CD4-positive, alpha-beta T cell (primary cell): ENCODE measurements around the gene CSNK1A1L. TPM values are rescaled to one million over a fixed set of nuclear protein-coding genes. Genes with fewer than 3 reads are reported as not detected.
"Not testable (repeated sequence)": the region's sequence is repeated elsewhere in the genome, so short reads cannot be mapped to it uniquely, and the experiment has no call there.

Experiments used
- ATAC-seq: fragments of 200-7000 bp; cut with Tn5 transposase; one replicate; pipeline ENCODE4 v1.10.0; 2022; ENCODE audit warnings: mild to moderate bottlenecking; ENCODE audit not compliant: poor library complexity
- CTCF ChIA-PET: fragments of 350-600 bp; sonication (Branson Sonifier 250); formaldehyde crosslinking; loops from one replicate; lab custom pipeline; 2021; ENCODE audit warnings: antibody characterized with exemption, inconsistent platforms; lab: Charles Lee
- POLR2A ChIA-PET: fragments of 350-600 bp; sonication (Branson Sonifier 250); formaldehyde crosslinking; loops from one replicate; lab custom pipeline; 2021; ENCODE audit warnings: antibody characterized with exemption, inconsistent platforms; lab: Charles Lee
- DNase-seq, 14 experiments: peaks; one replicate each; pipeline ENCODE4 v3.0.0-alpha.2; 2013 to 2020; ENCODE audit warnings: mixed read lengths in 2 of 14
- H3K27ac ChIP-seq, 2 donors: one replicate each; pipeline versions ENCODE4 v1.5.1 to v1.7.0; 2013; ENCODE audit warnings: low read length in 2 of 2, low read depth in 1 of 2, mild to moderate bottlenecking in 1 of 2
- H3K27me3 ChIP-seq, 2 experiments: 1 replicate in 1 of 2; 2 replicates in 1 of 2; pipeline versions ENCODE4 v1.6.1 to v1.7.0; 2013; ENCODE audit warnings: low read length in 2 of 2, control low read depth in 1 of 2, mild to moderate bottlenecking in 1 of 2, moderate library complexity in 1 of 2; ENCODE audit not compliant: insufficient read depth in 2 of 2, control insufficient read depth in 1 of 2
- H3K36me3 ChIP-seq: one replicate; pipeline ENCODE4 v1.6.1; 2013; ENCODE audit warnings: low read length, control low read depth; ENCODE audit not compliant: insufficient read depth
- H3K4me1 ChIP-seq: one replicate; pipeline ENCODE4 v1.6.1; 2013; ENCODE audit warnings: low read length, control low read depth; ENCODE audit not compliant: insufficient read depth
- H3K4me3 ChIP-seq: one replicate; pipeline ENCODE4 v1.5.1; 2013; ENCODE audit warnings: mild to moderate bottlenecking, low read length, moderate library complexity
- H3K9me3 ChIP-seq, 2 experiments: 1 replicate in 1 of 2; 2 replicates in 1 of 2; pipeline versions ENCODE4 v1.6.1 to v1.7.0; 2013; ENCODE audit warnings: low read length in 2 of 2, mild to moderate bottlenecking in 2 of 2, control low read depth in 1 of 2, moderate library complexity in 1 of 2; ENCODE audit not compliant: control insufficient read depth in 1 of 2, insufficient read depth in 1 of 2
- H3K27ac Mint-ChIP-seq: one replicate; pipeline ENCODE4 v1.8.0; 2020; ENCODE audit warnings: mixed read lengths
- H3K27me3 Mint-ChIP-seq: one replicate; pipeline ENCODE4 v1.8.0; 2021; ENCODE audit warnings: mixed read lengths
- H3K36me3 Mint-ChIP-seq: one replicate; pipeline ENCODE4 v1.8.0; 2021; ENCODE audit warnings: low read depth, mixed read lengths
- H3K4me1 Mint-ChIP-seq: one replicate; pipeline ENCODE4 v1.8.0; 2021; ENCODE audit warnings: low read depth, mixed read lengths
- H3K4me3 Mint-ChIP-seq: one replicate; pipeline ENCODE4 v1.8.0; 2020; ENCODE audit warnings: mild to moderate bottlenecking, mixed read lengths
- H3K9me3 Mint-ChIP-seq: one replicate; pipeline ENCODE4 v1.8.0; 2020; ENCODE audit warnings: mixed read lengths
- intact Hi-C, 2 experiments: fragments of 100-400 bp; cut with DNase I in 1 of 2; cut with micrococcal nuclease in 1 of 2; formaldehyde crosslinking; loops; one replicate each; pipeline versions ENCODE4 v1.15.1 to v1.9.0; 2023 to 2025; cut with DNase I, micrococcal nuclease
- total RNA-seq, 174 experiments: library from RNA in 2 of 174; stranded (reverse) in 2 of 174; gene quantifications; one replicate each; pipeline ENCODE4 v1.2.3 and lab custom pipeline; 2021 to 2026
- TF ChIP-seq, protein P1 (sequence below): fragments of 200-600 bp; IDR thresholded peaks from one replicate; pipeline ENCODE4 v1.8.0; 2022; ENCODE audit warnings: antibody characterized with exemption, mild to moderate bottlenecking

Gene CSNK1A1L
- total RNA-seq, 2 experiments from 2014 or later, result not detected

DNA sequence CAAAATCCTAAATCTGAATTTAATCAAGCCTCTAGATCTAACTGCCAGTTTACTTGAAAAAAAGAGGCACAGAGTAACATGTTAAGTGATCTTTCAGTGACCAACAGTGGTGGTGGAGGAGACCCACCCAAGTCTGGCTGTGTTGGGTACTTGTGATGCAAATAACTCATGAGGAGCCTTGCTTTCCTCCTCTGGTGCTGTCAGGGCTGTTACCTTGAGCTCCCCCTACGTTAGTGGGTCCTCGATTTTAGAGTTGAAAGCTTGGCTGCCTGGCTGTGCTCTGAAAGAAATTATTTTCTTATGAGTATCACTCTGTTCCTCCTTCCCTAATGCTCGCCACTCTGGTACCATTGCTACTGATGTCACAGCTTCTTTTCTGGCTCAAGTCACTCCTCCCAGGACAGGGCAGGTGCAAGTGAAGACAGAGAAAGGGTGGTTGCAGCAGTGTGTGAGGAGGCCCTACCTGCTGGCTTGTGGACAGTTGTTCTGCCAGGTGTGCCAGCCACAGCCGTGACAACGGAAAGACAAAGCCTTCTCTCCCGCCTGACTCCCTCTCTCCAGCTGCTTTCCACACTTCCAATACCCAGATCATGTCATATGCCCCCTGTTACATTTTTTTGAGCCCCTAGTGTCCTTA, 39.5 kb downstream of the CSNK1A1L start:
- no peaks in the 10 kb centered on the region for H3K4me1 Mint-ChIP-seq
- no peaks in the 10 kb centered on the region for H3K36me3 Mint-ChIP-seq
- H3K4me3 ChIP-seq, result no peak overlapping the region
- CTCF ChIA-PET, result no interaction called here
- no peaks in the 10 kb centered on the region for H3K9me3 ChIP-seq
- H3K36me3 ChIP-seq, result no peaks in the 10 kb centered on the region
- intact Hi-C loops, result loop anchor here in 1 of 2 experiments (5.0 kb wide), 1 partner anchor 644 kb away; no protein-coding TSS in a partner anchor
- H3K27ac Mint-ChIP-seq, result no peak overlapping the region
- no peak for DNase-seq
- ATAC-seq, result no peak
- H3K27ac ChIP-seq, result no peak overlapping the region
- H3K27me3 Mint-ChIP-seq, result peaks cover 8% of the 10 kb centered on the region
- POLR2A ChIA-PET, result no interaction called here
- TF ChIP-seq, protein P1, sequence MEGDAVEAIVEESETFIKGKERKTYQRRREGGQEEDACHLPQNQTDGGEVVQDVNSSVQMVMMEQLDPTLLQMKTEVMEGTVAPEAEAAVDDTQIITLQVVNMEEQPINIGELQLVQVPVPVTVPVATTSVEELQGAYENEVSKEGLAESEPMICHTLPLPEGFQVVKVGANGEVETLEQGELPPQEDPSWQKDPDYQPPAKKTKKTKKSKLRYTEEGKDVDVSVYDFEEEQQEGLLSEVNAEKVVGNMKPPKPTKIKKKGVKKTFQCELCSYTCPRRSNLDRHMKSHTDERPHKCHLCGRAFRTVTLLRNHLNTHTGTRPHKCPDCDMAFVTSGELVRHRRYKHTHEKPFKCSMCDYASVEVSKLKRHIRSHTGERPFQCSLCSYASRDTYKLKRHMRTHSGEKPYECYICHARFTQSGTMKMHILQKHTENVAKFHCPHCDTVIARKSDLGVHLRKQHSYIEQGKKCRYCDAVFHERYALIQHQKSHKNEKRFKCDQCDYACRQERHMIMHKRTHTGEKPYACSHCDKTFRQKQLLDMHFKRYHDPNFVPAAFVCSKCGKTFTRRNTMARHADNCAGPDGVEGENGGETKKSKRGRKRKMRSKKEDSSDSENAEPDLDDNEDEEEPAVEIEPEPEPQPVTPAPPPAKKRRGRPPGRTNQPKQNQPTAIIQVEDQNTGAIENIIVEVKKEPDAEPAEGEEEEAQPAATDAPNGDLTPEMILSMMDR, result no peak
- no peaks in the 10 kb centered on the region for H3K4me1 ChIP-seq
- no peaks in the 10 kb centered on the region for H3K27me3 ChIP-seq
- H3K9me3 Mint-ChIP-seq, result no peaks in the 10 kb centered on the region
- no peak overlapping the region for H3K4me3 Mint-ChIP-seq

DNA sequence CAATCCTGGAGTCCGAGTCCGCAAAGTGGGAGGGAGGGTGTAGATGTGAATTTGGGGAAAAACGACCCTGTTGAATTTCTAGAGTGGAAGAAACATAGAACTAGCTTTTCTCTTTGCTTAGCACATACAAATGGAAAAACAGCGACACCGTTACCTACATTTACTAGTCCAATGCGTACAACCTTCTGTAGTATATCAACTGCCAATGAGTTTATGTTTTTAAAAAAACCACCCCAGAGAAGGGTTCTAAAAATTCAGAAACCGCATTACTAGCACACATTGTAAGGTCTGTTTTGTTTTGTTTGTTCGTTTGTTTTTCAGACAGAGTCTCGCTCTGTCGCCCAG, 45.6 kb downstream of the CSNK1A1L start:
- H3K27me3 Mint-ChIP-seq, result no peaks in the 10 kb centered on the region
- peak overlapping the region; percentile 99 for H3K27ac Mint-ChIP-seq
- no peaks in the 10 kb centered on the region for H3K27me3 ChIP-seq
- H3K27ac ChIP-seq, result peak overlapping the region; percentile 69 to 93
- ChIA-PET POLR2A (interaction anchor here (0.8 to 2.8 kb wide), 4 partner anchors 10 to 241 kb away, joined by 3 to 51 read pairs (median 4); partner anchors contain the start of genes ALG5 and EXOSC8), CTCF (interaction anchor here (1.1 to 2.5 kb wide), 2 partner anchors 59 to 61 kb away, joined by 4 to 8 read pairs; partner anchors contain the start of genes ALG5 and EXOSC8)
- DNase-seq (no peak), ATAC-seq (peak; percentile 28)
- TF ChIP-seq, protein P1, result no peak
- peak overlapping the region; percentile 96 for H3K4me3 ChIP-seq
- peak overlapping the region; percentile 95 for H3K4me3 Mint-ChIP-seq
- intact Hi-C loops, result loop anchor here (2.0 to 10.0 kb wide), 7 partner anchors 59 to 1975 kb away; partner anchors contain the start of genes EXOSC8 (in 1 of the 2), NHLRC3 (in 1 of the 2), PROSER1 (in 1 of the 2) and RFXAP (in 1 of the 2)
- H3K9me3 ChIP-seq, result no peaks in the 10 kb centered on the region
- H3K9me3 Mint-ChIP-seq, result no peaks in the 10 kb centered on the region
- H3K4me1 Mint-ChIP-seq, result peaks cover 37% of the 10 kb centered on the region
- H3K36me3 Mint-ChIP-seq, result peaks cover 34% of the 10 kb centered on the region
- peaks cover 16% of the 10 kb centered on the region for H3K4me1 ChIP-seq
- H3K36me3 ChIP-seq, result peaks cover 4% of the 10 kb centered on the region

DNA sequence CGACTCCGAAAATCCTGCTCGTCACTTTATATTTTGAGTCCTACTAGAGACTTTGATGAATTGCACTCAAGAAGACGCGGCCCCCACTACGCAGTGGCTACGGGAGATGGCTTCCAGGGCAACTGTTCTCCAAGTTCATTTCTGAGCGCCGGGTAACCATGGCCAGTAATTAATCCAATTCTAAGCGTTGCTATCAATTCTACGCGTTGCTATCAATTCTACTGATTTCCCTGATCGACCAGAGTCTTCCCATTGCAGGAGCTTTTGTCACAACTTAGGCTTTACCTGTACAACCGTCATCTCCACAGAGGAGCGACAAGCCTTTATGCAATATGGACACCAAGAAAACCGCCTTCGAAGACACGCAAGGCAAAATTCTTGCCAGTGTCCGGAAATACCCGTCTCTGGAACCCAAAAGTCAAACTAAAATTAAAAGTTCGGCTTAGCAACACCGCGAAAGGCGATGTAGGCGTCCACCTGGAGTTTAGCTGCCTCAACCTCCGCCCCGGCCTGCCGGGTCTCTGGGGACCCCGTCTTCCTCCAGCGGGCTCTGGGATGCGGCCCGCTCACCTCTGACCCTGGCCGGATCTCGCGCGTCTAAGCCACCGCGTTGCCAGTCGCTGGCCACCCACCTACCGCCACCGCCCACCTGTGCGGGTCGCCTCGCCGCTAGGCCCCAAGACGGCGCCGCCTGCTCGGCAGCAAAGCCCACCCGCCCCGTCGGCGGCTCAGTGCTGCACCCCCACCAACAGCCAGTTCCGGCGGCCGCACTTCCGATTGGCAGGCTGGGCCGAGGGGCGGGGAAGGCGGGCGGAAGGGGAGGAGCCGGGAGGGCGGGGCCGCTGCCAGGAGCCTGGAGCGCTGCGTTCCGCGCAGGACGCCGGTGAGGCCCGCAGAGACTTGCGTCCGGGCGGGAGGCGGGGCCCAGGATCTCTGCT, 46.3 kb downstream of the CSNK1A1L start, which contains the start of gene SUPT20H:
TSS of gene SUPT20H (minus strand) at position 779 of the 938 bp plus-strand sequence. CDS start 8,198 bp downstream, outside the sequence.
- Histone ChIP-seq H3K36me3 (peaks cover 4% of the 10 kb centered on the region), H3K27me3 (no peaks in the 10 kb centered on the region), H3K4me1 (peaks cover 16% of the 10 kb centered on the region), H3K9me3 (no peaks in the 10 kb centered on the region), H3K27ac (peak within 1 kb of the TSS; percentile 93), H3K4me3 (peak within 1 kb of the TSS; percentile 96)
- Mint-ChIP-seq H3K4me3 (peak within 1 kb of the TSS; percentile 95), H3K27me3 (no peaks in the 10 kb centered on the region), H3K27ac (peak within 1 kb of the TSS; percentile 99), H3K4me1 (peaks cover 43% of the 10 kb centered on the region), H3K36me3 (peaks cover 36% of the 10 kb centered on the region), H3K9me3 (no peaks in the 10 kb centered on the region)
- ChIA-PET CTCF (interaction anchor here (2.5 kb wide), 1 partner anchor 59 kb away, joined by 8 read pairs; the partner anchor contains the start of gene EXOSC8), POLR2A (interaction anchor here (1.0 to 2.8 kb wide), 5 partner anchors 11 to 1290 kb away, joined by 3 to 51 read pairs (median 5); partner anchors contain the start of genes ALG5, EXOSC8 and UFM1)
- peak; percentile 89 to 96 (median 94) for DNase-seq
- intact Hi-C loops, result loop anchor here (2.0 to 10.0 kb wide), 4 partner anchors 58 to 1976 kb away; partner anchors contain the start of genes EXOSC8 (in 1 of the 2), NHLRC3 (in 1 of the 2) and PROSER1 (in 1 of the 2)
- TF ChIP-seq, protein P1, result no peak
- ATAC-seq, result peak; percentile 91

DNA sequence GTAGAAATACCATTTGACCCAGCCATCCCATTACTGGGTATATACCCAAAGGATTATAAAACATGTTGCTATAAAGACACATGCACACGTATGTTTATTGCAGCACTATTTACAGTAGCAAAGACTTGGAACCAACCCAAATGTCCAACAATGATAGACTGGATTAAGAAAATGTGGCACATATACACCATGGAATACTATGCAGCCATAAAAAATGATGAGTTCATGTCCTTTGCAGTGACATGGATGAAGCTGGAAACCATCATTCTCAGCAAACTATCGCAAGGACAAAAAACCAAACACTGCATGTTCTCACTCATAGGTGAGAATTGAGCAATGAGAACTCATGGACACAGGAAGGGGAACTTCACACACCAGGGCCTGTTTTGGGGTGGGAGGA, 49.2 kb downstream of the CSNK1A1L start:
- H3K27ac ChIP-seq, H3K9me3 ChIP-seq, CTCF ChIA-PET, H3K27me3 Mint-ChIP-seq, H3K4me3 ChIP-seq, DNase-seq, H3K36me3 ChIP-seq, ATAC-seq, H3K27me3 ChIP-seq, H3K9me3 Mint-ChIP-seq: not testable (repeated sequence)
- intact Hi-C loops, result loop anchor here in 1 of 2 experiments (10.0 kb wide), 2 partner anchors 231 to 1979 kb away; partner anchors contain the start of genes NHLRC3 and PROSER1
- peak overlapping the region; percentile 51 for H3K4me3 Mint-ChIP-seq
- H3K4me1 ChIP-seq, result peaks cover 16% of the 10 kb centered on the region
- H3K36me3 Mint-ChIP-seq, result peaks cover 62% of the 10 kb centered on the region
- peak overlapping the region; percentile 39 for H3K27ac Mint-ChIP-seq
- H3K4me1 Mint-ChIP-seq, result peaks cover 70% of the 10 kb centered on the region
- POLR2A ChIA-PET, result interaction anchor here (1.6 kb wide), 1 partner anchor 57 kb away, joined by 7 read pairs; the partner anchor contains the start of gene ALG5
